ENCODE data around the gene ITGA2B. TPM values are rescaled to one million over a fixed set of nuclear protein-coding genes. Genes with fewer than 3 reads are reported as not detected.

The ITGA2B gene
- total RNA-seq (2014; rRNA removed) (3.1 and 7.1 TPM in 2 replicates), Bru-seq, nascent RNA (percentile 43 among the genes with signal in this experiment), BruChase-seq, experiment 1, labeled RNA remaining after a 6-hour chase (percentile 58 among the genes with signal in this experiment), BruChase-seq, experiment 2, labeled RNA remaining after a 2-hour chase (percentile 54 among the genes with signal in this experiment)
- long read RNA-seq, partial matches to known transcripts: 3 of 15 reads
- long read RNA-seq, other reads (novel, unspliced or antisense): 12 of 15 reads

- CTCF ChIA-PET: no interaction called here
- H3K9ac ChIP-seq (ENCODE audit: low read length): no peak within 1 kb of the TSS
- no peaks in the 10 kb centered on the region for H3K9me2 ChIP-seq (replicated peaks; ENCODE audit: low read length)
- no peaks in the 10 kb centered on the region for H3K27me3 ChIP-seq (ENCODE audit: low read length)
- H3F3A ChIP-seq (ENCODE audit: low read length, unreplicated experiment): no peaks in the 10 kb centered on the region
- no peaks in the 10 kb centered on the region for H3K36me3 ChIP-seq (ENCODE audit: low read depth, low read length)
- BruUV-seq (replicated peaks): no TSS peak
- DNase-seq (no peak), ATAC-seq (no peak)
- no peaks in the 10 kb centered on the region for H4K20me1 ChIP-seq (ENCODE audit: low read length)
- no peaks in the 10 kb centered on the region for H3K9me3 ChIP-seq (ENCODE audit: low read length)
- no peaks in the 10 kb centered on the region for H3K79me2 ChIP-seq (ENCODE audit: low read length)
- H3K4me3 ChIP-seq (ENCODE audit: low read length): no peak within 1 kb of the TSS
- POLR2A ChIA-PET (ENCODE audit: unreplicated experiment): no interaction called here
- TF ChIP-seq EZH2phosphoT487 (IDR thresholded peaks at IDR 0.05; ENCODE audit: borderline replicate concordance, low read length): no peak
- TF ChIP-seq EZH2 (IDR thresholded peaks at IDR 0.05; ENCODE audit: low read length, unreplicated experiment): no peak
- TF ChIP-seq CTCF (conservative IDR thresholded peaks at IDR 0.05; ENCODE audit: low read depth, low read length): no peak
- no peak within 1 kb of the TSS for H3K27ac ChIP-seq (ENCODE audit: low read length)
- intact Hi-C loops (cut with micrococcal nuclease): no loop called here
- H2AFZ ChIP-seq (ENCODE audit: low read length): no peak within 1 kb of the TSS
- H3K4me2 ChIP-seq (ENCODE audit: low read length): no peak within 1 kb of the TSS
- peaks cover 10% of the 10 kb centered on the region for H3K4me1 ChIP-seq (ENCODE audit: insufficient read depth, low read length)
Measured at GRCh38 chr17:44389281-44389680, at the start of gene ITGA2B. TSS of gene ITGA2B (minus strand) at chr17:44389649. CDS start at chr17:44389473, 176 bp downstream.

DNA sequence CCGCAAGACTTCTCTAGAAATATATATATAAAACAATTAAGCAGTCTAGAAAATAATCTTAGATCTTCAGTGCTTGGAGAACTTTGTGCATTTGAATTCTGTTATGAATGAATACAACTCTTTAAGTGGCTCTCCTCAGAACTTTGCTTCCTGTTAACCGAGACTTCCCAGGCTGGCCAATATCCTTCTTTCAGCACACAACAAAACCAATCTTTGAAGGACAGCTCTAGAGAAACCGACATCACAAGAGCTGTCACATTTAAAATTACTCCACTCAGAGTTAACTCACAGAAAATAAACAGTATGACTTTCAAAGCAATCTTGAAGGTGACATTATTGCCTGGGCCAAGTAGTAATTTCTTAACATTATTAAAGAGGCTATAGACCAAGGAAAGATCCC lies 49.7 kb upstream of the ITGA2B start:
- Histone ChIP-seq H3K79me2 (ENCODE audit: low read length) (peaks cover 24% of the 10 kb centered on the region), H3K4me2 (ENCODE audit: low read length) (no peak overlapping the region), H3K36me3 (ENCODE audit: low read depth, low read length) (peaks cover 8% of the 10 kb centered on the region), H3K9ac (ENCODE audit: low read length) (no peak overlapping the region), H4K20me1 (ENCODE audit: low read length) (no peaks in the 10 kb centered on the region), H3K4me1 (ENCODE audit: insufficient read depth, low read length) (peaks cover 2% of the 10 kb centered on the region), H3K9me2 (replicated peaks; ENCODE audit: low read length) (no peaks in the 10 kb centered on the region), H2AFZ (ENCODE audit: low read length) (no peak overlapping the region), H3F3A (ENCODE audit: low read length, unreplicated experiment) (no peaks in the 10 kb centered on the region), H3K27ac (ENCODE audit: low read length) (no peak overlapping the region), H3K27me3 (ENCODE audit: low read length) (no peaks in the 10 kb centered on the region), H3K9me3 (ENCODE audit: low read length) (no peaks in the 10 kb centered on the region), H3K4me3 (ENCODE audit: low read length) (no peak overlapping the region)
- TF ChIP-seq CTCF (conservative IDR thresholded peaks at IDR 0.05; ENCODE audit: low read depth, low read length) (no peak), EZH2 (IDR thresholded peaks at IDR 0.05; ENCODE audit: low read length, unreplicated experiment) (no peak), EZH2phosphoT487 (IDR thresholded peaks at IDR 0.05; ENCODE audit: borderline replicate concordance, low read length) (no peak)
- no TSS peak for BruUV-seq (replicated peaks)
- ChIA-PET POLR2A (ENCODE audit: unreplicated experiment) (no interaction called here), CTCF (no interaction called here)
- ATAC-seq (no peak), DNase-seq (no peak)
- intact Hi-C loops (cut with micrococcal nuclease): no loop called here

DNA sequence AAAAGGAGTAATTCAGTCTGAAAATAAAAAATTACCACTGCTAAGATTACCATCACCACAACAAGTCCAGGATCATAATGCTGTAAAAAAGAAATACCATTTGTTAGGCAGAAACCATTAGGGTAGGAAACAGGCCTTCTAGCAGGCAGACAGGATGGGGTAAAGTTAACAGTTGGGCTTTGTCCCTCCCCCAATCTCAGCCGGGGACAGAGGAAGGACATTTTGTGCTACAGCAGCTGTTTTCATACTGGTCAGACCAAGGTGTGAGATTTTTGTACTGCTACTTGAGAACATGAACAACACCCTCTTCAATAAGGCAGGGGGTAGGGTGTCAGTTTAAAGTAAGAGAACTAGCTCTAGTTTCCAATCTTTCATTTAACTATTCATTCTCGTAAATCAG lies 49.2 kb upstream of the ITGA2B start:
- BruUV-seq (replicated peaks): TSS peak; percentile 4
- intact Hi-C loops (cut with micrococcal nuclease): no loop called here
- no peaks in the 10 kb centered on the region for H3K9me3 ChIP-seq (ENCODE audit: low read length)
- peaks cover 19% of the 10 kb centered on the region for H3K79me2 ChIP-seq (ENCODE audit: low read length)
- H3K9ac ChIP-seq (ENCODE audit: low read length): no peak overlapping the region
- DNase-seq: no peak
- no peak for ATAC-seq
- H3K4me3 ChIP-seq (ENCODE audit: low read length): no peak overlapping the region
- H3F3A ChIP-seq (ENCODE audit: low read length, unreplicated experiment): no peaks in the 10 kb centered on the region
- no peaks in the 10 kb centered on the region for H3K9me2 ChIP-seq (replicated peaks; ENCODE audit: low read length)
- CTCF ChIA-PET: no interaction called here
- H3K4me1 ChIP-seq (ENCODE audit: insufficient read depth, low read length): no peaks in the 10 kb centered on the region
- H3K27me3 ChIP-seq (ENCODE audit: low read length): no peaks in the 10 kb centered on the region
- POLR2A ChIA-PET (ENCODE audit: unreplicated experiment): no interaction called here
- H2AFZ ChIP-seq (ENCODE audit: low read length): no peak overlapping the region
- TF ChIP-seq EZH2phosphoT487 (IDR thresholded peaks at IDR 0.05; ENCODE audit: borderline replicate concordance, low read length): no peak
- TF ChIP-seq CTCF (conservative IDR thresholded peaks at IDR 0.05; ENCODE audit: low read depth, low read length): no peak
- TF ChIP-seq EZH2 (IDR thresholded peaks at IDR 0.05; ENCODE audit: low read length, unreplicated experiment): no peak
- H4K20me1 ChIP-seq (ENCODE audit: low read length): no peaks in the 10 kb centered on the region
- peaks cover 10% of the 10 kb centered on the region for H3K36me3 ChIP-seq (ENCODE audit: low read depth, low read length)
- H3K27ac ChIP-seq (ENCODE audit: low read length): no peak overlapping the region
- H3K4me2 ChIP-seq (ENCODE audit: low read length): no peak overlapping the region

Data from PC-3 (cell line).